CD8-positive, alpha-beta memory T cell (primary cell): ENCODE data around the gene PDXDC1. TPM values are rescaled to one million over a fixed set of nuclear protein-coding genes. Genes with fewer than 3 reads are reported as not detected.
"Not testable (repeated sequence)": the region's sequence is repeated elsewhere in the genome, so short reads cannot be mapped to it uniquely, and the experiment has no call there.

ENCODE experiments used
- CTCF ChIA-PET: fragments of 350-600 bp; sonication (Branson Sonifier 250); formaldehyde crosslinking; loops from one replicate; lab custom pipeline; 2021; ENCODE audit warnings: antibody characterized with exemption; lab: Charles Lee
- POLR2A ChIA-PET: fragments of 350-600 bp; sonication (Branson Sonifier 250); formaldehyde crosslinking; loops from one replicate; lab custom pipeline; 2021; ENCODE audit warnings: antibody characterized with exemption; lab: Charles Lee
- DNase-seq, 5 donors: peaks; one replicate each; pipeline versions ENCODE4 v3.0.0 to v3.0.0-alpha.2; 2020 to 2022; ENCODE audit warnings: mixed read lengths in 1 of 5
- H3K27ac ChIP-seq: one replicate; pipeline ENCODE4 v1.7.0; 2013; ENCODE audit warnings: low read depth, mild to moderate bottlenecking, low read length, moderate library complexity
- H3K27me3 ChIP-seq: 2 replicates; pipeline ENCODE4 v1.7.0; 2013; ENCODE audit warnings: low read length, mild to moderate bottlenecking; ENCODE audit not compliant: insufficient read depth, poor library complexity, severe bottlenecking
- H3K36me3 ChIP-seq: 2 replicates; pipeline ENCODE4 v1.7.0; 2013; ENCODE audit warnings: mild to moderate bottlenecking, low read length, moderate library complexity; ENCODE audit not compliant: insufficient read depth
- H3K4me1 ChIP-seq: 2 replicates; pipeline ENCODE4 v1.7.0; 2013; ENCODE audit warnings: mild to moderate bottlenecking, low read length, moderate library complexity; ENCODE audit not compliant: insufficient read depth
- H3K4me3 ChIP-seq: 2 replicates; pipeline ENCODE4 v1.7.0; 2013; ENCODE audit warnings: mild to moderate bottlenecking, low read length
- H3K9me3 ChIP-seq: 2 replicates; pipeline ENCODE4 v1.7.0; 2013; ENCODE audit warnings: mild to moderate bottlenecking, low read length
- H3K27ac Mint-ChIP-seq, 8 donors: one replicate each; pipeline ENCODE4 v1.8.0; 2020 to 2021; ENCODE audit warnings: mixed read lengths in 8 of 8, mild to moderate bottlenecking in 6 of 8, inconsistent platforms in 3 of 8, moderate library complexity in 3 of 8
- H3K27me3 Mint-ChIP-seq, 2 donors: one replicate each; pipeline ENCODE4 v1.8.0; 2020 to 2021; ENCODE audit warnings: mixed read lengths in 2 of 2, mild to moderate bottlenecking in 1 of 2, moderate library complexity in 1 of 2
- H3K36me3 Mint-ChIP-seq, 3 donors: one replicate each; pipeline ENCODE4 v1.8.0; 2020 to 2021; ENCODE audit warnings: mixed read lengths in 3 of 3, inconsistent platforms in 1 of 3, mild to moderate bottlenecking in 1 of 3
- H3K4me1 Mint-ChIP-seq, 3 donors: one replicate each; pipeline ENCODE4 v1.8.0; 2020 to 2021; ENCODE audit warnings: mixed read lengths in 3 of 3, inconsistent platforms in 1 of 3, mild to moderate bottlenecking in 1 of 3
- H3K4me3 Mint-ChIP-seq, 7 donors: one replicate each; pipeline ENCODE4 v1.8.0; 2020 to 2021; ENCODE audit warnings: mixed read lengths in 7 of 7, mild to moderate bottlenecking in 6 of 7, moderate library complexity in 4 of 7, inconsistent platforms in 2 of 7
- H3K9me3 Mint-ChIP-seq, 5 donors: one replicate each; pipeline ENCODE4 v1.8.0; 2020 to 2022; ENCODE audit warnings: mixed read lengths in 5 of 5, mild to moderate bottlenecking in 3 of 5, moderate library complexity in 2 of 5, inconsistent platforms in 1 of 5
- polyA plus RNA-seq: library from polyadenylated mRNA; unstranded; fragments of 300-500 nt; fragmentation: Illumina TruSeq; gene quantifications from one replicate; pipeline ENCODE4 v1.2.3, GENCODE V29; 2021
- total RNA-seq, 2 experiments: library from RNA; stranded (reverse); gene quantifications; one replicate each; pipeline ENCODE4 v1.2.3, GENCODE V29; 2021

Gene PDXDC1
- total and polyA plus RNA-seq, 3 experiments from 2014 or later = 39.5 to 58.5 (median 55.5) TPM

DNA sequence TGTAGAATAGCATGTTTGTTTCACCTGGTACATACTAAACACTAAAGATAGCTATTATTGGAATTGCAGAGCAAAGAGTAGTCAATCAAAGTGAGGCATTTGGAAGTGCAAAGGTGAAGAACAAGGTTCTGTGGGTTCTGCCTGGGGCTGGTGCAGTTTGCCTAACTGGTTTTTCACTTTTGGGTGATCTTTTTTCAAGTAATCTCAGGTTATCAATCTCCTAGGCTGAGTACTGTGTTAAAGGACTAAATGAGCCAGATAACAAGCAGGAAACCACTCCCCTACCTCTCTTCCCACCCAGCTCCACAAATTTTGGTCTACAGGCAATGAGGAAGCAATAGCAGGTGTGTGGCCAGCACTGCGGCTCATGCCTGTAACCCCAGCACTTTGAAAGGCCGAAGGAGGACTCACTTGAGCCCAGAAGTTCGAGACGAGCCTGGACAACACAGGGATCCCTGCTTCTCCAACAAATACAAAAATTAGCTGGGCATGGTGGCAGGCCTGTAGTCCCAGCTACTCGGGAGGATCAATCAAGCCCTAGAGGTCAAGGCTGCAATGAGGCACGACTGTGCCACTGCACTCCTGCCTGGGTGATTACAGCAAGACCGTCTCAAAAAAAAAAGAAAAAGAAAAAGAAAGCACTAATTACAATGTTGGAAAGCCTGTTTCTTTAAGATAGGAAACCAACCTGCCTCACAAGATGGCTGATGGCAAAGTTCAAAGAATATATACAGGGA, 83.0 kb downstream of the PDXDC1 start:
- Histone ChIP-seq H3K36me3 (peaks cover 13% of the 10 kb centered on the region), H3K4me3 (no peak overlapping the region), H3K27me3 (no peaks in the 10 kb centered on the region), H3K27ac (no peak overlapping the region), H3K9me3 (no peaks in the 10 kb centered on the region), H3K4me1 (peaks cover 8% of the 10 kb centered on the region)
- CTCF ChIA-PET = interaction anchor here (1.0 kb wide), 1 partner anchor 1136 kb away, joined by 3 read pairs; no protein-coding TSS in a partner anchor
- Mint-ChIP-seq H3K36me3 (peaks cover 7 to 43% (median 8%) of the 10 kb centered on the region in 3 donors), H3K4me1 (peaks cover 15 to 22% (median 18%) of the 10 kb centered on the region in 3 donors), H3K9me3 (no peaks in the 10 kb centered on the region), H3K4me3 (peak overlapping the region in 1 of 7 donors; percentile 41), H3K27ac (peak overlapping the region in 3 of 8 donors; percentile 38 to 74 (median 52)), H3K27me3 (no peaks in the 10 kb centered on the region)
- POLR2A ChIA-PET = no interaction called here
- no peak for DNase-seq

DNA sequence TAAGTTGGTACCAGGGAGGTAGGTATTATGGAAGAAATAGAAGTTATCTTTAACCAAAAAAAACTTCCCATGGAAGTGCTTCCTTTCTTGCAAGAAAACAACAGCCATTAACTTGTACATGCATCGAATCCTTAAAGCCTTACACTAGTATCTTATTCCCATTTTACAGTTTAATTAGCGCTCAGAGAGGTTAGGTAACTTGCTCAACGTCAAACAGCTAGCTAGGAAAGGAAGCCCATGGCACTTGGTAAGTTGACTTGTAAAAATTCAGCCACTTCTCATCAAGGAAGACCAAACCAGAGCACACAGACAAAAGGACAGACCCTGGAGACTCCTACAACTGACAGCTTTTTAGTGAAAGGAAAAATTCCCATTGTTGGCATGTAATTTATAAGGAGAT, 84.5 kb downstream of the PDXDC1 start:
- Histone ChIP-seq H3K27ac (no peak overlapping the region), H3K36me3 (peaks cover 13% of the 10 kb centered on the region), H3K9me3 (no peaks in the 10 kb centered on the region), H3K4me3 (no peak overlapping the region), H3K27me3 (no peaks in the 10 kb centered on the region), H3K4me1 (peaks cover 8% of the 10 kb centered on the region)
- POLR2A ChIA-PET = no interaction called here
- H3K27me3 Mint-ChIP-seq = no peaks in the 10 kb centered on the region
- H3K27ac Mint-ChIP-seq = peak overlapping the region in 1 of 8 donors; percentile 6
- H3K4me1 Mint-ChIP-seq = peaks cover 11 to 16% (median 14%) of the 10 kb centered on the region in 3 donors
- no peak for DNase-seq
- H3K4me3 Mint-ChIP-seq = no peak overlapping the region
- CTCF ChIA-PET = no interaction called here
- no peaks in the 10 kb centered on the region for H3K9me3 Mint-ChIP-seq
- peaks cover 7 to 55% (median 11%) of the 10 kb centered on the region in 3 donors for H3K36me3 Mint-ChIP-seq

DNA sequence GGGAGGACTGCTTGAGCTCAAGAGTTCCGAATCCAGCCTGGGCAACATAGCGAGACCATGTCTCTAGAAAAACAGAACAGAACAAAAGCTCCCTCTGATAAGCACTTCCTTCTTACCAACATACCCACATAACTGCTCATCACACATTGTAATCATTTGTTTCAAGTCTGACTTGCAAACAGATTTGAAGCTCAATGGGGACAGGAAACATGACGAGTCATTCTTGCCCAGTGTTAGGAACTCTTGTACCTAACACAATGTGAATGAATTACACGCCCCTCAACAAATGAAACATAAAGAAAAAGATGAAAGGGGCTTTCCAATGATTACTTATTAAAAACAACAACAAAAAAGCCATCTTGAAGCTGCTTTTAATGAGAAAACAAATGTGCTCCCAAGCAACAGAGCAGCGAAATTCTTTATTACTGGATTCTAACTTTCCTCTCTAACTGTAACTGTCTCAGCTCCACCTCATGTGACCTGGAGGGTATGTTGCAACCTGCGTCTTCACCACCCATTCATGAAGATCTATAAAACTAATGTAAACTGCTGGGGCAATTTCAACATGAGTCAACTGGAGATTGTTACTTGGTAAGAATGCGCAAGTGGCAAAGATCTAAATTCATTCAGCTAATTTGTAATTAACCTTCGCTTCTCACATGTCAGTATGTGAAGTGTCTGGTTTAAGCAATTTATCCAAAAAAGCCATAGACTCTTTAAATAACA, 87.4 kb downstream of the PDXDC1 start:
- H3K4me1 Mint-ChIP-seq, H3K4me3 ChIP-seq, H3K4me3 Mint-ChIP-seq, H3K27me3 ChIP-seq, DNase-seq, H3K27ac ChIP-seq, H3K27me3 Mint-ChIP-seq, H3K9me3 Mint-ChIP-seq, H3K4me1 ChIP-seq, POLR2A ChIA-PET, H3K9me3 ChIP-seq: not testable (repeated sequence)
- CTCF ChIA-PET = interaction anchor here (0.9 kb wide), 1 partner anchor 32 kb away, joined by 3 read pairs; the partner anchor contains the start of gene RRN3
- peaks cover 13% of the 10 kb centered on the region for H3K36me3 ChIP-seq
- Mint-ChIP-seq H3K36me3 (peaks cover 9 to 76% (median 20%) of the 10 kb centered on the region in 3 donors), H3K27ac (peak overlapping the region in 3 of 8 donors; percentile 18 to 81 (median 73))

DNA sequence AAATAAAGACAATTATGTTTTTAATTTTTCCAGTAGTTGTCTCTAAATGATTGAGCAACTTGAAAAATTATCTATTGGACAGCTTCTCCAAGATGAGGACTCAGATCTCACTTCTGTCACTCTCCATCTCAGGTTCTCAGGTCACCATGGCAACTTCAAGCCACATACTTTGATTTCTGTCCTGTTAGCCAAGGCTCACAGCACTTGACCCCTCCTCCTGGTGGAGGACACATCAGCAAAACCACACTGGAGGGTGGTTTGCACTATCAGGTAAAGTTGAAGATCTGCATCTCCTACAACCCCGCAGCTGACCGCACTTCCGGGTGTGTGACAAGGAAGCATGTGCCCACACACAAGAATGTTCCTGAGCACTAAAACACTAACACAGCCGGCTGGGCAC, 91.1 kb downstream of the PDXDC1 start:
- H3K27me3 Mint-ChIP-seq, H3K4me3 Mint-ChIP-seq, CTCF ChIA-PET, H3K9me3 ChIP-seq, H3K4me1 ChIP-seq, H3K27ac ChIP-seq, POLR2A ChIA-PET, H3K9me3 Mint-ChIP-seq, DNase-seq, H3K4me3 ChIP-seq, H3K4me1 Mint-ChIP-seq, H3K27me3 ChIP-seq: not testable (repeated sequence)
- peaks cover 9 to 77% (median 20%) of the 10 kb centered on the region in 3 donors for H3K36me3 Mint-ChIP-seq
- H3K36me3 ChIP-seq = peaks cover 24% of the 10 kb centered on the region
- peak overlapping the region in 2 of 8 donors; percentile 21 to 24 for H3K27ac Mint-ChIP-seq

DNA sequence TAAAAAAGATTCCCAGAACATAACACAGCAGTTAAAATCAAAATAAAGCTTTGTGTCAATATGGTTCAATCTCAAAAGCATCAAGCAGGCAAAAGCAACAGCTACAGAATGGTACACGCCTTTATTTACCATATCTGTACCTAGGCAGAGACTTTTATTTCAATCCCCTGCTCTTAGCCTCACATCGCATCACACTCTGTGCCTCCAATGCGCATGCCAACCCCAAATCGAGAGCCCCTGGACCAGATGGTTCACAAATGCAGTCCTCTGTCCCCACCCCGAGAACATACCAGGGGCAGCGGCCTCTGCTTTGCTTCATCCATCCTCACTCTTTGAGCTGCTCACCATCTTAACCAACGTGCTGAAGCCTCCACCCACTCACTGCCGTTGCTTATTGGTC, 91.9 kb downstream of the PDXDC1 start:
- H3K9me3 ChIP-seq, H3K27ac ChIP-seq, DNase-seq, CTCF ChIA-PET, H3K9me3 Mint-ChIP-seq, H3K4me3 Mint-ChIP-seq, H3K27ac Mint-ChIP-seq, H3K27me3 ChIP-seq, H3K4me1 ChIP-seq, POLR2A ChIA-PET, H3K27me3 Mint-ChIP-seq, H3K4me1 Mint-ChIP-seq, H3K4me3 ChIP-seq: not testable (repeated sequence)
- H3K36me3 Mint-ChIP-seq = peaks cover 7 to 73% (median 17%) of the 10 kb centered on the region in 3 donors
- peaks cover 18% of the 10 kb centered on the region for H3K36me3 ChIP-seq

DNA sequence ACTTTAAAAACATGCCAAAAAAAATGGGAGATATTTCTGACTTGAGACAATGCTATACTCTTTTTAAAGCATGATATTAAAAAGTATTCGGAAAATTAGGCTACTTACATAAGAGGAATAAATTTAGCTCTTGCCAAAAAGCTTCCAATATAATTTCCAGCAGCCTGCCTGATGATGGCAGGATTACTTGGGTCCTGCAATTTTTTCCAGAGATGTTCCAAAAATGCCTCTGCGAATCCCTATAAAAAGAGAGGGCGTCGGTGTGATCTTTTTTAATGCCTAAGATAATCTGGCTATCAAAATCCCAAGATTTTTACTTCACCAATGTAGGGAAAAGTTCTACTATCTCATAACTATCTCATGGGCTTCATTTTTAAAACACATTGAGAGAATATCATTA, 96.2 kb downstream of the PDXDC1 start:
- H3K4me1 ChIP-seq, H3K4me3 ChIP-seq, H3K4me3 Mint-ChIP-seq, H3K27ac Mint-ChIP-seq, H3K27me3 ChIP-seq, POLR2A ChIA-PET, H3K4me1 Mint-ChIP-seq, CTCF ChIA-PET, H3K27ac ChIP-seq, DNase-seq, H3K9me3 ChIP-seq, H3K27me3 Mint-ChIP-seq, H3K9me3 Mint-ChIP-seq: not testable (repeated sequence)
- peaks cover 29% of the 10 kb centered on the region for H3K36me3 ChIP-seq
- H3K36me3 Mint-ChIP-seq = peaks cover 6 to 78% (median 9%) of the 10 kb centered on the region in 3 donors

DNA sequence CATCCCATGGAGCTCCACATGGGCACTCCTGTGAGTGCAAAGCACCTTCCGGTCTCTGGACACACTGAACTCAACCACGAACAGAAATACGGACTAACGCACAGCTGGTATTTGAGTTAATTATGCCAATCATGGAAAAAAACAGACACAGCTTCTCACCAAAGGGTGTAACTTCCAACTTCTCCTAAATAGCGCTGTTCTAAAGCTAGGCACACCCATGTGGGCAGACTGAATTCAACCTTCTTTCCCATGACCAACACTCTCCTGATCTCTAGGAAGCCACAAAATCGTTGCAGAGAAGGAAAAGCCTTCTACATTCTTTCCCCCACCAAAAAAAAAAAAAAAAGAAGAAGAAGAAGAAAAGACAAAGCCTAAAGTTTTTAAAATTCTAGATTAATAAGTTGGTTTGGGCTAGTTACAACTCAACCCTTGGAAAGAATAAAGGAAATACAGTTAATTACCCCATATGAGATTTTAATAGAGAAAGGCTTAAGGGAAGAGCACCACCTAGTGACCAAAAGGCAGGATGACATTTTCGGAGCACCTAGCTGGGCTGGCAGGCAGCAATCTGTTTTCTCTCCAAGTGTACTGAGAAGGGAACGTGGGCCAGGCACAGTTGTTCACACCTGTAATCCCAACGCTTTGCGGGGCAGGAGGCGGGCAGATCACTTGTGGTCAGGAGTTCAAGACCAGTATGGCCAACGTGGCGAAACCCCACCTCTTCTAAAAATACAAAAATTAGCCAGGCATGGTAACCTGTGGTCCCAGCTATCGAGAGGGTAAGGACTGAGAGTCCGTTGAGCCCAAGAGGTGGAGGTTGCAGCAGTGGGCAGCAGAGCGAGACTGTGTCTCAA, 97.3 kb downstream of the PDXDC1 start:
- H3K4me3 ChIP-seq, H3K9me3 ChIP-seq, H3K4me1 Mint-ChIP-seq, H3K27me3 ChIP-seq, H3K9me3 Mint-ChIP-seq, H3K4me1 ChIP-seq, H3K4me3 Mint-ChIP-seq, H3K27ac ChIP-seq, POLR2A ChIA-PET, DNase-seq, H3K27me3 Mint-ChIP-seq, CTCF ChIA-PET: not testable (repeated sequence)
- Mint-ChIP-seq H3K36me3 (peaks cover 6 to 80% (median 7%) of the 10 kb centered on the region in 3 donors), H3K27ac (peak overlapping the region in 3 of 8 donors; percentile 73 to 86 (median 78))
- H3K36me3 ChIP-seq = peaks cover 29% of the 10 kb centered on the region
